Measurements from ENCODE around the gene SLC12A7. TPM values are rescaled to one million over a fixed set of nuclear protein-coding genes. Genes with fewer than 3 reads are reported as not detected.

Gene SLC12A7
- total RNA-seq, 2 experiments from 2014 or later, result 101 to 111 TPM

GRCh38 chr5:1033178-1033577 lies 78.7 kb downstream of the SLC12A7 start:
- Mint-ChIP-seq H3K27me3 (ENCODE audit: low read depth) (no peaks in the 10 kb centered on the region), H3K36me3 (ENCODE audit: low read depth) (no peaks in the 10 kb centered on the region), H3K9me3 (ENCODE audit: insufficient read depth) (no peaks in the 10 kb centered on the region), H3K4me1 (ENCODE audit: low read depth) (no peaks in the 10 kb centered on the region), H3K27ac (no peak overlapping the region), H3K4me3 (no peak overlapping the region)
- CTCF ChIA-PET, result no interaction called here
- no peak for ATAC-seq
- POLR2A ChIA-PET, result no interaction called here
- DNase-seq, result no peak

GRCh38 chr5:1032551-1033027 lies 79.3 kb downstream of the SLC12A7 start:
- POLR2A ChIA-PET, result interaction anchor here (0.5 kb wide), 1 partner anchor 1397 kb away, joined by 6 read pairs; no protein-coding TSS in a partner anchor
- H3K27ac Mint-ChIP-seq, result no peak overlapping the region

GRCh38 chr5:1032011-1032410 lies 79.9 kb downstream of the SLC12A7 start:
- H3K4me3 Mint-ChIP-seq, result no peak overlapping the region
- H3K36me3 Mint-ChIP-seq (ENCODE audit: low read depth), result no peaks in the 10 kb centered on the region
- POLR2A ChIA-PET, result interaction anchor here (0.5 kb wide), 1 partner anchor 1397 kb away, joined by 6 read pairs; no protein-coding TSS in a partner anchor

More at GRCh38 chr5:1032551-1033027, 79.3 kb downstream of the SLC12A7 start:
- CTCF ChIA-PET, result no interaction called here
- no peak overlapping the region for H3K4me3 Mint-ChIP-seq
- H3K27me3 Mint-ChIP-seq (ENCODE audit: low read depth), result no peaks in the 10 kb centered on the region
- DNase-seq (no peak), ATAC-seq (no peak)
- no peaks in the 10 kb centered on the region for H3K4me1 Mint-ChIP-seq (ENCODE audit: low read depth)
- H3K9me3 Mint-ChIP-seq (ENCODE audit: insufficient read depth), result no peaks in the 10 kb centered on the region
- no peaks in the 10 kb centered on the region for H3K36me3 Mint-ChIP-seq (ENCODE audit: low read depth)

GRCh38 chr5:1031306-1031959 lies 80.4 kb downstream of the SLC12A7 start:
- Mint-ChIP-seq H3K27me3 (ENCODE audit: low read depth) (no peaks in the 10 kb centered on the region), H3K27ac (no peak overlapping the region), H3K36me3 (ENCODE audit: low read depth) (no peaks in the 10 kb centered on the region), H3K9me3 (ENCODE audit: insufficient read depth) (no peaks in the 10 kb centered on the region), H3K4me1 (ENCODE audit: low read depth) (no peaks in the 10 kb centered on the region), H3K4me3 (no peak overlapping the region)
- ATAC-seq, result no peak
- CTCF ChIA-PET, result interaction anchor here (0.8 kb wide), 1 partner anchor 109 kb away, joined by 3 read pairs; no protein-coding TSS in a partner anchor
- POLR2A ChIA-PET, result no interaction called here
- no peak for DNase-seq

More at GRCh38 chr5:1032011-1032410, 79.9 kb downstream of the SLC12A7 start:
- H3K27ac Mint-ChIP-seq, result no peak overlapping the region
- H3K9me3 Mint-ChIP-seq (ENCODE audit: insufficient read depth), result no peaks in the 10 kb centered on the region
- H3K27me3 Mint-ChIP-seq (ENCODE audit: low read depth), result no peaks in the 10 kb centered on the region
- H3K4me1 Mint-ChIP-seq (ENCODE audit: low read depth), result no peaks in the 10 kb centered on the region
- DNase-seq (no peak), ATAC-seq (no peak)
- CTCF ChIA-PET, result interaction anchor here (0.8 kb wide), 1 partner anchor 108 kb away, joined by 3 read pairs; no protein-coding TSS in a partner anchor

GRCh38 chr5:1030801-1031271 lies 81.0 kb downstream of the SLC12A7 start:
- CTCF ChIA-PET, result no interaction called here
- ATAC-seq, result no peak
- H3K27me3 Mint-ChIP-seq (ENCODE audit: low read depth), result no peaks in the 10 kb centered on the region
- H3K4me3 Mint-ChIP-seq, result no peak overlapping the region
- POLR2A ChIA-PET, result no interaction called here
- H3K9me3 Mint-ChIP-seq (ENCODE audit: insufficient read depth), result no peaks in the 10 kb centered on the region
- H3K4me1 Mint-ChIP-seq (ENCODE audit: low read depth), result no peaks in the 10 kb centered on the region
- H3K27ac Mint-ChIP-seq, result no peak overlapping the region
- no peaks in the 10 kb centered on the region for H3K36me3 Mint-ChIP-seq (ENCODE audit: low read depth)
- DNase-seq, result no peak

GRCh38 chr5:1029945-1030625 lies 81.8 kb downstream of the SLC12A7 start:
- Mint-ChIP-seq H3K9me3 (ENCODE audit: insufficient read depth) (no peaks in the 10 kb centered on the region), H3K36me3 (ENCODE audit: low read depth) (no peaks in the 10 kb centered on the region), H3K4me3 (no peak overlapping the region), H3K27ac (no peak overlapping the region), H3K27me3 (ENCODE audit: low read depth) (no peaks in the 10 kb centered on the region), H3K4me1 (ENCODE audit: low read depth) (no peaks in the 10 kb centered on the region)
- ATAC-seq (no peak), DNase-seq (no peak)
- CTCF ChIA-PET, result no interaction called here
- POLR2A ChIA-PET, result no interaction called here

GRCh38 chr5:1029282-1029944 lies 82.5 kb downstream of the SLC12A7 start:
- CTCF ChIA-PET, result no interaction called here
- no peak overlapping the region for H3K27ac Mint-ChIP-seq
- H3K4me3 Mint-ChIP-seq, result no peak overlapping the region
- H3K9me3 Mint-ChIP-seq (ENCODE audit: insufficient read depth), result no peaks in the 10 kb centered on the region
- ATAC-seq (no peak), DNase-seq (no peak)
- POLR2A ChIA-PET, result no interaction called here
- H3K36me3 Mint-ChIP-seq (ENCODE audit: low read depth), result no peaks in the 10 kb centered on the region
- no peaks in the 10 kb centered on the region for H3K27me3 Mint-ChIP-seq (ENCODE audit: low read depth)
- H3K4me1 Mint-ChIP-seq (ENCODE audit: low read depth), result no peaks in the 10 kb centered on the region

- no peak for DNase-seq
- Mint-ChIP-seq H3K9me3 (ENCODE audit: insufficient read depth) (no peaks in the 10 kb centered on the region), H3K36me3 (ENCODE audit: low read depth) (no peaks in the 10 kb centered on the region), H3K4me1 (ENCODE audit: low read depth) (no peaks in the 10 kb centered on the region), H3K27me3 (ENCODE audit: low read depth) (no peaks in the 10 kb centered on the region), H3K27ac (no peak overlapping the region), H3K4me3 (no peak overlapping the region)
- ATAC-seq, result no peak
- ChIA-PET CTCF (no interaction called here), POLR2A (no interaction called here)
Measured at GRCh38 chr5:1028481-1029281, 83.2 kb downstream of the SLC12A7 start.

GRCh38 chr5:1027631-1028441 lies 84.0 kb downstream of the SLC12A7 start:
- Mint-ChIP-seq H3K36me3 (ENCODE audit: low read depth) (no peaks in the 10 kb centered on the region), H3K4me3 (no peak overlapping the region), H3K9me3 (ENCODE audit: insufficient read depth) (no peaks in the 10 kb centered on the region), H3K27ac (no peak overlapping the region), H3K27me3 (ENCODE audit: low read depth) (no peaks in the 10 kb centered on the region), H3K4me1 (ENCODE audit: low read depth) (no peaks in the 10 kb centered on the region)
- no peak for DNase-seq
- POLR2A ChIA-PET, result no interaction called here
- no peak for ATAC-seq
- CTCF ChIA-PET, result no interaction called here

- Mint-ChIP-seq H3K27me3 (ENCODE audit: low read depth) (no peaks in the 10 kb centered on the region), H3K27ac (no peak overlapping the region), H3K4me3 (no peak overlapping the region), H3K36me3 (ENCODE audit: low read depth) (no peaks in the 10 kb centered on the region), H3K9me3 (ENCODE audit: insufficient read depth) (no peaks in the 10 kb centered on the region), H3K4me1 (ENCODE audit: low read depth) (no peaks in the 10 kb centered on the region)
- POLR2A ChIA-PET, result no interaction called here
- CTCF ChIA-PET, result no interaction called here
- no peak for ATAC-seq
- no peak for DNase-seq
Measured at GRCh38 chr5:1026700-1027621, 84.9 kb downstream of the SLC12A7 start.
